MCF 10A (cell line): Measurements from ENCODE around the gene SAMM50. TPM values are rescaled to one million over a fixed set of nuclear protein-coding genes. Genes with fewer than 3 reads are reported as not detected.
A peak's percentile ranks its signal among the peaks of the same experiment; 100 is the strongest.

Experiments used
- BruUV-seq: library from RNA; stranded (reverse); fragments of 400-500 nt; replicated peaks from 2 replicates; lab custom pipeline; 2021; lab: Mats Ljungman, UMichigan
- CTCF ChIA-PET: fragments of 300-600 bp; sonication (Branson Sonifier 250); formaldehyde crosslinking; extraction: SDS; loops from one replicate; lab custom pipeline; 2021; ENCODE audit warnings: antibody characterized with exemption, inconsistent platforms; lab: Yijun Ruan, JAX
- POLR2A ChIA-PET: fragments of 300-600, 350-650 bp; sonication (Branson Sonifier 250); formaldehyde crosslinking; extraction: SDS; loops from one replicate; lab custom pipeline; 2020; ENCODE audit warnings: antibody characterized with exemption, inconsistent platforms; lab: Yijun Ruan, JAX
- DNase-seq: peaks from one replicate; pipeline ENCODE4 v3.0.0-alpha.2; 2018; ENCODE audit not compliant: unreplicated experiment
- H3K27ac Mint-ChIP-seq: one replicate; pipeline ENCODE4 v1.8.0; 2022; ENCODE audit warnings: mild to moderate bottlenecking, low read depth, mixed read lengths; ENCODE audit not compliant: unreplicated experiment
- H3K27me3 Mint-ChIP-seq: one replicate; pipeline ENCODE4 v1.8.0; 2022; ENCODE audit warnings: mixed read lengths; ENCODE audit not compliant: insufficient read depth, unreplicated experiment
- H3K36me3 Mint-ChIP-seq: one replicate; pipeline ENCODE4 v1.8.0; 2022; ENCODE audit warnings: mild to moderate bottlenecking, moderate library complexity, mixed read lengths; ENCODE audit not compliant: insufficient read depth, unreplicated experiment
- H3K4me1 Mint-ChIP-seq: one replicate; pipeline ENCODE4 v1.8.0; 2022; ENCODE audit warnings: mixed read lengths; ENCODE audit not compliant: insufficient read depth, unreplicated experiment
- H3K4me3 Mint-ChIP-seq: one replicate; pipeline ENCODE4 v1.8.0; 2022; ENCODE audit warnings: mild to moderate bottlenecking, moderate library complexity, mixed read lengths; ENCODE audit not compliant: unreplicated experiment
- H3K9me3 Mint-ChIP-seq: one replicate; pipeline ENCODE4 v1.8.0; 2022; ENCODE audit warnings: mixed read lengths; ENCODE audit not compliant: unreplicated experiment
- CTCF ChIP-seq: fragments of 200-600 bp; IDR thresholded peaks from one replicate; pipeline ENCODE4 v1.8.0; 2022; ENCODE audit warnings: antibody characterized with exemption, mild to moderate bottlenecking; ENCODE audit not compliant: unreplicated experiment
- intact Hi-C: fragments of 100-400 bp; cut with micrococcal nuclease; formaldehyde crosslinking; loops from 2 replicates; pipeline ENCODE4 v1.14.1; 2022
- total RNA-seq: library from RNA; stranded (reverse); gene quantifications from 2 replicates; pipeline ENCODE4 v1.2.3, GENCODE V29; 2022

SAMM50 gene
- total RNA-seq, 1 experiment from 2014 or later = 29.5 TPM

GRCh38 chr22:43991316-43992020, 36.2 kb downstream of the SAMM50 start:
- Mint-ChIP-seq H3K4me1 (no peaks in the 10 kb centered on the region), H3K4me3 (no peak overlapping the region), H3K27ac (no peak overlapping the region), H3K27me3 (no peaks in the 10 kb centered on the region), H3K36me3 (peaks cover 81% of the 10 kb centered on the region), H3K9me3 (no peaks in the 10 kb centered on the region)
- ChIA-PET CTCF (interaction anchor here (0.6 to 5.9 kb wide), 4 partner anchors 19 to 634 kb away, joined by 3 to 170 read pairs (median 57); no protein-coding TSS in a partner anchor), POLR2A (no interaction called here)
- BruUV-seq = no TSS peak
- intact Hi-C loops = no loop called here
- no peak for TF ChIP-seq CTCF
- no peak for DNase-seq

- no peak for DNase-seq
- no peak overlapping the region for H3K4me3 Mint-ChIP-seq
- no TSS peak for BruUV-seq
- intact Hi-C loops = no loop called here
- H3K9me3 Mint-ChIP-seq = no peaks in the 10 kb centered on the region
- ChIA-PET POLR2A (interaction anchor here (1.2 to 1.7 kb wide), 2 partner anchors 10 to 94 kb away, joined by 6 to 15 read pairs; no protein-coding TSS in a partner anchor), CTCF (interaction anchor here (0.6 to 5.9 kb wide), 31 partner anchors 9 to 761 kb away, joined by 3 to 170 read pairs (median 5); partner anchors contain the start of gene PARVB)
- TF ChIP-seq CTCF = no peak
- H3K27me3 Mint-ChIP-seq = no peaks in the 10 kb centered on the region
- H3K36me3 Mint-ChIP-seq = peaks cover 83% of the 10 kb centered on the region
- no peaks in the 10 kb centered on the region for H3K4me1 Mint-ChIP-seq
- H3K27ac Mint-ChIP-seq = no peak overlapping the region
These were observed 37.1 kb downstream of the SAMM50 start for GRCh38 chr22:43992331-43992821.

GRCh38 chr22:43993072-43993760, 38.0 kb downstream of the SAMM50 start:
- ChIA-PET POLR2A (interaction anchor here (1.0 to 1.7 kb wide), 4 partner anchors 9 to 93 kb away, joined by 4 to 15 read pairs (median 5); partner anchors contain the start of gene SAMM50), CTCF (interaction anchor here (0.5 to 5.9 kb wide), 60 partner anchors 8 to 1924 kb away, joined by 3 to 170 read pairs (median 4); partner anchors contain the start of gene PARVB)
- H3K36me3 Mint-ChIP-seq = peaks cover 89% of the 10 kb centered on the region
- no peaks in the 10 kb centered on the region for H3K4me1 Mint-ChIP-seq
- H3K9me3 Mint-ChIP-seq = no peaks in the 10 kb centered on the region
- H3K27me3 Mint-ChIP-seq = no peaks in the 10 kb centered on the region
- H3K4me3 Mint-ChIP-seq = no peak overlapping the region
- H3K27ac Mint-ChIP-seq = no peak overlapping the region
- intact Hi-C loops = loop anchor here (1.0 kb wide), 2 partner anchors 92 to 633 kb away; no protein-coding TSS in a partner anchor
- peak; percentile 55 for DNase-seq
- no TSS peak for BruUV-seq
- peak; percentile 91 for TF ChIP-seq CTCF

- Mint-ChIP-seq H3K4me3 (no peak overlapping the region), H3K27ac (peak overlapping the region; percentile 67), H3K4me1 (no peaks in the 10 kb centered on the region), H3K9me3 (no peaks in the 10 kb centered on the region), H3K36me3 (peaks cover 88% of the 10 kb centered on the region), H3K27me3 (no peaks in the 10 kb centered on the region)
- CTCF ChIA-PET = interaction anchor here (0.5 to 5.9 kb wide), 34 partner anchors 12 to 1924 kb away, joined by 3 to 170 read pairs (median 6); partner anchors contain the start of gene PARVB
- POLR2A ChIA-PET = interaction anchor here (1.4 to 1.7 kb wide), 2 partner anchors 43 to 93 kb away, joined by 4 to 15 read pairs; no protein-coding TSS in a partner anchor
- BruUV-seq = no TSS peak
- intact Hi-C loops = no loop called here
- no peak for DNase-seq
- no peak for TF ChIP-seq CTCF
These were observed 38.8 kb downstream of the SAMM50 start for GRCh38 chr22:43994006-43994405.
